H1 (cell line): ENCODE measurements around the gene TMEM108. TPM values are rescaled to one million over a fixed set of nuclear protein-coding genes. Genes with fewer than 3 reads are reported as not detected.

Experiments used
- CTCF ChIA-PET: fragments of 300-600 bp; sonication (Branson Sonifier 250); formaldehyde crosslinking; loops from one replicate; lab custom pipeline; 2021; ENCODE audit not compliant: partially characterized antibody; lab: Charles Lee
- POLR2A ChIA-PET: fragments of 300-600 bp; sonication (Branson Sonifier 250); formaldehyde crosslinking; loops from one replicate; lab custom pipeline; 2021; ENCODE audit warnings: inconsistent platforms; ENCODE audit not compliant: partially characterized antibody; lab: Charles Lee
- DNase-seq, 2 experiments: peaks; one replicate each; pipeline versions ENCODE4 v3.0.0 to v3.0.0-alpha.2; 2010 to 2022; ENCODE audit warnings: low spot score in 2 of 2, low read depth in 1 of 2, mixed read lengths in 1 of 2
- FAIRE-seq: peaks from 2 replicates; lab custom pipeline; 2011; peaks lifted over from hg19 to GRCh38; lab: Jason Lieb, UNC
- H2AFZ ChIP-seq: 2 replicates; pipeline ENCODE4 v1.8.1; 2012; ENCODE audit warnings: low read length, inconsistent platforms
- H2AK5ac ChIP-seq: 2 replicates; pipeline ENCODE4 v1.6.1; 2013; ENCODE audit warnings: low read depth, low read length
- H2BK120ac ChIP-seq: replicated peaks from 2 replicates; pipeline ENCODE3; 2013; ENCODE audit warnings: low read depth, low read length, inconsistent platforms
- H2BK12ac ChIP-seq: 2 replicates; pipeline ENCODE4 v1.6.1; 2013; ENCODE audit warnings: low read depth, low read length
- H2BK15ac ChIP-seq: 2 replicates; pipeline ENCODE4 v1.6.1; 2013; ENCODE audit warnings: low read length
- H2BK20ac ChIP-seq: 2 replicates; pipeline ENCODE4 v1.6.1; 2013; ENCODE audit warnings: low read length
- H2BK5ac ChIP-seq: 2 replicates; pipeline ENCODE4 v1.6.1; 2013; ENCODE audit warnings: low read depth, low read length
- H3K14ac ChIP-seq: 2 replicates; pipeline ENCODE4 v1.6.1; 2013; ENCODE audit warnings: inconsistent platforms; ENCODE audit not compliant: insufficient read length
- H3K18ac ChIP-seq: 2 replicates; pipeline ENCODE4 v1.6.1; 2013; ENCODE audit warnings: low read length; ENCODE audit errors: extremely low read depth
- H3K23ac ChIP-seq: 2 replicates; pipeline ENCODE4 v1.6.1; 2013; ENCODE audit warnings: inconsistent platforms; ENCODE audit not compliant: insufficient read length
- H3K23me2 ChIP-seq: 2 replicates; pipeline ENCODE4 v1.6.1; 2013; ENCODE audit warnings: low read depth, low read length
- H3K27ac ChIP-seq: 2 replicates; pipeline ENCODE4 v1.6.1; 2011; ENCODE audit warnings: low read depth, low read length, inconsistent platforms
- H3K27me3 ChIP-seq, 4 experiments: replicated peaks in 1 of 4; 1 replicate in 1 of 4; 2 replicates in 3 of 4; pipeline versions ENCODE4 v1.6.1 to v1.8.1; 2011 to 2013; ENCODE audit warnings: low read length in 3 of 4, mild to moderate bottlenecking in 3 of 4, inconsistent platforms in 2 of 4, mixed read lengths in 2 of 4, moderate library complexity in 1 of 4; ENCODE audit not compliant: control insufficient read depth in 3 of 4, insufficient read depth in 3 of 4; ENCODE audit errors: extremely low read depth in 1 of 4
- H3K36me3 ChIP-seq, 4 experiments: 2 replicates each; pipeline versions ENCODE4 v1.6.1 to v1.8.1; 2011 to 2013; ENCODE audit warnings: mild to moderate bottlenecking in 4 of 4, low read length in 3 of 4, moderate library complexity in 2 of 4, control low read depth in 1 of 4, inconsistent platforms in 1 of 4; ENCODE audit not compliant: insufficient read depth in 4 of 4, control insufficient read depth in 2 of 4
- H3K4ac ChIP-seq: replicated peaks from 2 replicates; pipeline ENCODE3; 2013; ENCODE audit warnings: low read length, low read depth, mixed read lengths, inconsistent platforms; ENCODE audit not compliant: insufficient read length
- H3K4me1 ChIP-seq, 4 experiments: replicated peaks in 1 of 4; 1 replicate in 1 of 4; 2 replicates in 3 of 4; pipeline versions ENCODE4 v1.6.1 to v1.8.1; 2011 to 2013; ENCODE audit warnings: low read length in 3 of 4, inconsistent platforms in 2 of 4, mixed read lengths in 1 of 4; ENCODE audit not compliant: insufficient read depth in 4 of 4, control insufficient read depth in 3 of 4
- H3K4me2 ChIP-seq, 2 experiments: 2 replicates each; pipeline versions ENCODE4 v1.6.1 to v1.8.1; 2011 to 2013; ENCODE audit warnings: low read depth in 2 of 2, low read length in 2 of 2, control low read depth in 1 of 2, inconsistent platforms in 1 of 2, mild to moderate bottlenecking in 1 of 2; ENCODE audit not compliant: insufficient read depth in 1 of 2
- H3K4me3 ChIP-seq, 4 experiments: fragments of 200-600, 300-600 bp in 1 of 4; sonication (generic), shearing (Covaris generic), sonication (Bioruptor Twin) in 1 of 4; 2 replicates each; pipeline versions ENCODE4 v1.5.1 to v1.8.1; 2011 to 2016; ENCODE audit warnings: low read length in 4 of 4, low read depth in 3 of 4, control low read depth in 2 of 4, inconsistent platforms in 2 of 4, mild to moderate bottlenecking in 2 of 4, mixed read lengths in 1 of 4, moderate library complexity in 1 of 4; ENCODE audit not compliant: insufficient read depth in 2 of 4; ENCODE audit errors: extremely low read depth in 1 of 4
- H3K56ac ChIP-seq: replicated peaks from 2 replicates; pipeline ENCODE3; 2013; ENCODE audit warnings: low read depth, mild to moderate bottlenecking, mixed read lengths, low read length, inconsistent platforms; ENCODE audit not compliant: insufficient read length
- H3K79me1 ChIP-seq: 2 replicates; pipeline ENCODE4 v1.6.1; 2013; ENCODE audit warnings: low read depth, low read length, control low read depth
- H3K79me2 ChIP-seq, 2 experiments: 2 replicates each; pipeline versions ENCODE4 v1.6.1 to v1.8.1; 2012 to 2013; ENCODE audit warnings: low read length in 2 of 2, mild to moderate bottlenecking in 2 of 2, inconsistent platforms in 1 of 2; ENCODE audit not compliant: insufficient read depth in 2 of 2, control insufficient read depth in 1 of 2
- H3K9ac ChIP-seq, 4 experiments: replicated peaks in 1 of 4; 1 replicate in 1 of 4; 2 replicates in 3 of 4; pipeline versions ENCODE4 v1.6.1 to v1.8.1; 2011 to 2013; ENCODE audit warnings: low read depth in 3 of 4, low read length in 3 of 4, control low read depth in 2 of 4, mild to moderate bottlenecking in 2 of 4, moderate library complexity in 2 of 4, inconsistent platforms in 1 of 4; ENCODE audit errors: extremely low read depth in 1 of 4
- H3K9me3 ChIP-seq, 2 experiments: 2 replicates each; pipeline versions ENCODE4 v1.6.1 to v1.8.1; 2012 to 2013; ENCODE audit warnings: mild to moderate bottlenecking in 2 of 2, moderate library complexity in 2 of 2, control low read depth in 1 of 2, inconsistent platforms in 1 of 2, low read depth in 1 of 2, low read length in 1 of 2, mixed read lengths in 1 of 2; ENCODE audit not compliant: insufficient read depth in 2 of 2
- H4K20me1 ChIP-seq, 2 experiments: replicated peaks in 1 of 2; 2 replicates each; pipeline versions ENCODE3 to v1.8.1; 2011 to 2013; ENCODE audit warnings: inconsistent platforms in 2 of 2, low read length in 2 of 2, mild to moderate bottlenecking in 1 of 2; ENCODE audit not compliant: insufficient read depth in 2 of 2, control insufficient read depth in 1 of 2
- H4K5ac ChIP-seq: 2 replicates; pipeline ENCODE4 v1.6.1; 2013; ENCODE audit warnings: low read length, low read depth, mixed read lengths, inconsistent platforms; ENCODE audit not compliant: insufficient read length
- H4K8ac ChIP-seq: 2 replicates; pipeline ENCODE4 v1.8.0; 2013; ENCODE audit warnings: mild to moderate bottlenecking, moderate library complexity, low read length, inconsistent platforms; ENCODE audit not compliant: insufficient read depth; ENCODE audit errors: extremely low read depth
- H4K91ac ChIP-seq: replicated peaks from 2 replicates; pipeline ENCODE3; 2013; ENCODE audit warnings: low read length, mixed read lengths, inconsistent platforms; ENCODE audit not compliant: insufficient read length
- BCL11A ChIP-seq, 2 experiments: IDR thresholded peaks; one replicate each; pipeline ENCODE4 v1.6.1; 2011; ENCODE audit warnings: low read depth in 2 of 2, low read length in 2 of 2, mild to moderate bottlenecking in 2 of 2
- EGR1 ChIP-seq: IDR thresholded peaks from 2 replicates; pipeline ENCODE4 v1.6.1; 2011; ENCODE audit warnings: low read depth, low read length, borderline replicate concordance
- EP300 ChIP-seq, 2 experiments: IDR thresholded peaks; 1 replicate in 1 of 2; 2 replicates in 1 of 2; pipeline ENCODE4 v1.6.1; 2011 to 2012; ENCODE audit warnings: low read depth in 2 of 2, low read length in 2 of 2, mild to moderate bottlenecking in 2 of 2, borderline replicate concordance in 1 of 2, inconsistent platforms in 1 of 2, moderate library complexity in 1 of 2
- JUN ChIP-seq: IDR thresholded peaks from 2 replicates; pipeline ENCODE4 v1.6.1; 2011; ENCODE audit warnings: low read depth, mild to moderate bottlenecking, improper control_type of control experiment, low read length
- SAP30 ChIP-seq: fragments of 300-600 bp; sonication (generic); IDR thresholded peaks from 2 replicates; pipeline ENCODE4 v1.7.1; 2012; ENCODE audit warnings: low read length, moderate library complexity, mild to moderate bottlenecking, inconsistent platforms; ENCODE audit not compliant: insufficient read depth, insufficient replicate concordance
- SP4 ChIP-seq: IDR thresholded peaks from 2 replicates; pipeline ENCODE4 v1.6.1; 2012; ENCODE audit warnings: low read length, inconsistent platforms
- SUZ12 ChIP-seq: fragments of 200-600 bp; sonication (generic); IDR thresholded peaks from 2 replicates; pipeline ENCODE4 v1.6.1; 2012; ENCODE audit warnings: mild to moderate bottlenecking, inconsistent platforms, low read length, moderate library complexity, mixed read lengths
- WGBS, 2 experiments: shearing (Covaris generic) in 1 of 2; methylation state at CpG; one replicate each; pipeline versions ENCODE4 v1.1.6 to v1.1.7; 2013 to 2015; ENCODE audit warnings: low lambda C conversion rate in 2 of 2, mixed read lengths in 2 of 2, inconsistent platforms in 1 of 2, low coverage in 1 of 2, missing lambda C conversion rate in 1 of 2; ENCODE audit not compliant: insufficient replicate concordance in 2 of 2, insufficient coverage in 1 of 2, insufficient read length in 1 of 2; ENCODE audit errors: extremely low coverage in 1 of 2, missing lambda C conversion rate in 1 of 2; 5-methylcytosine and 5-hydroxymethylcytosine counted together
- polyA plus RNA-seq, 7 experiments: library from polyadenylated mRNA; depleted of rRNA in 3 of 7; stranded (reverse) in 5 of 7; unstranded in 2 of 7; fragments of >200 nt in 5 of 7; fragments of 200-250 nt in 2 of 7; gene quantifications; 1 replicate in 5 of 7; 2 replicates in 1 of 7; 4 replicates in 1 of 7; pipeline versions ENCODE4 v1.2.1 to v1.2.3, GENCODE V29; 2011 to 2013; ENCODE audit warnings: missing spikeins in 2 of 7, mixed read lengths in 2 of 7
- total RNA-seq: library from RNA; stranded (reverse); fragmentation: NEBNext Ultra II Directional; extraction: Animal tissue kit (Norgen Biotek cat#: 25700); gene quantifications from 2 replicates; pipeline ENCODE4 v1.2.1, GENCODE V29; 2021

The TMEM108 gene
- total and polyA plus RNA-seq, 2 of the 8 experiments (the other 6 are each of a cell fraction or from before 2014, with no cell fraction given): 14.3 to 16.2 TPM

GRCh38 chr3:133157716-133158115 lies 119.5 kb downstream of the TMEM108 start:
- DNase-seq: no peak
- H2BK20ac ChIP-seq: no peak overlapping the region
- H4K5ac ChIP-seq: no peak overlapping the region
- H2BK12ac ChIP-seq: no peak overlapping the region
- H2AK5ac ChIP-seq: no peak overlapping the region
- H3K27ac ChIP-seq: no peak overlapping the region
- H2AFZ ChIP-seq: no peak overlapping the region
- no peaks in the 10 kb centered on the region for H3K23me2 ChIP-seq
- TF ChIP-seq SUZ12: no peak
- no peak for TF ChIP-seq EGR1
- no peak for TF ChIP-seq JUN
- no peak for TF ChIP-seq BCL11A (IDR thresholded peaks at IDR 0.05; ENCODE audit: low read depth in 2 of 2, low read length in 2 of 2)
- no peak for TF ChIP-seq SP4
- no peak for TF ChIP-seq SAP30
- TF ChIP-seq EP300 (IDR thresholded peaks at IDR 0.05; ENCODE audit: borderline replicate concordance in 1 of 2, low read depth in 2 of 2, low read length in 2 of 2): no peak
- 98% methylated on average over 2 of the region's 2 CpGs; no CpG with 5 or more reads in 1 of the 2 experiments for WGBS, 2 experiments
- no peak overlapping the region for H3K4me3 ChIP-seq
- H4K8ac ChIP-seq: no peak overlapping the region
- H3K4ac ChIP-seq: no peak overlapping the region
- ChIA-PET CTCF (interaction anchor here (0.6 to 1.8 kb wide), 3 partner anchors 9 to 196 kb away, joined by 3 to 4 read pairs (median 3); no protein-coding TSS in a partner anchor), POLR2A (no interaction called here)
- H3K27me3 ChIP-seq: no peaks in the 10 kb centered on the region
- no peaks in the 10 kb centered on the region for H4K20me1 ChIP-seq
- H3K14ac ChIP-seq: no peak overlapping the region
- H3K9ac ChIP-seq: no peak overlapping the region
- H3K79me2 ChIP-seq: no peaks in the 10 kb centered on the region
- no peaks in the 10 kb centered on the region for H3K4me1 ChIP-seq
- no peak overlapping the region for H3K4me2 ChIP-seq
- H3K79me1 ChIP-seq: no peaks in the 10 kb centered on the region; the same call in 1 of the 2 replicates
- no peak overlapping the region for H2BK120ac ChIP-seq
- H3K9me3 ChIP-seq: no peaks in the 10 kb centered on the region
- no peaks in the 10 kb centered on the region for H3K36me3 ChIP-seq
- no peak overlapping the region for H3K56ac ChIP-seq
- no peak overlapping the region for H3K23ac ChIP-seq
- H2BK15ac ChIP-seq: no peak overlapping the region
- H3K18ac ChIP-seq: no peak overlapping the region
- no peak overlapping the region for H2BK5ac ChIP-seq
- no peak overlapping the region for H4K91ac ChIP-seq
- FAIRE-seq: no peak
